ENCODE results near the gene CCDC70.
"Not testable (repeated sequence)": the region's sequence is repeated elsewhere in the genome, so short reads cannot be mapped to it uniquely, and the experiment has no call there.

CCDC70 gene

GRCh38 chr13:51905787-51906186, 44.0 kb downstream of the CCDC70 start:
- DNase-seq (ENCODE audit: low read depth in 2 of 3, low spot score in 2 of 3), result no peak

- DNase-seq (ENCODE audit: low read depth in 2 of 3, low spot score in 2 of 3), result no peak
Observed at GRCh38 chr13:51906581-51906980, 44.8 kb downstream of the CCDC70 start.

- no peak for DNase-seq (ENCODE audit: low read depth in 2 of 3, low spot score in 2 of 3)
Observed at GRCh38 chr13:51907040-51907732, 45.4 kb downstream of the CCDC70 start.

GRCh38 chr13:51909265-51909664, 47.5 kb downstream of the CCDC70 start:
- not testable (repeated sequence) for DNase-seq (ENCODE audit: low read depth in 2 of 3, low spot score in 2 of 3)

- no peak for DNase-seq (ENCODE audit: low read depth in 2 of 3, low spot score in 2 of 3)
Observed at GRCh38 chr13:51910508-51910907, 48.7 kb downstream of the CCDC70 start.

- DNase-seq (ENCODE audit: low read depth in 2 of 3, low spot score in 2 of 3), result no peak
Observed at GRCh38 chr13:51912091-51912490, 50.3 kb downstream of the CCDC70 start.

GRCh38 chr13:51912511-51913225, 50.9 kb downstream of the CCDC70 start:
- DNase-seq (ENCODE audit: low read depth in 2 of 3, low spot score in 2 of 3), result no peak

GRCh38 chr13:51913421-51914136, 51.8 kb downstream of the CCDC70 start:
- no peak for DNase-seq (ENCODE audit: low read depth in 2 of 3, low spot score in 2 of 3)

- no peak for DNase-seq (ENCODE audit: low read depth in 2 of 3, low spot score in 2 of 3)
Observed at GRCh38 chr13:51914137-51914493, 52.3 kb downstream of the CCDC70 start.

Data from activated CD8-positive, alpha-beta memory T cell treated with anti-CD3 and anti-CD28 coated beads for 48 hours (primary cell).